Thyroid gland (tissue), 4 donors: Measurements from ENCODE around the gene ZNF615.

Source experiments
- CTCF ChIP-seq, 6 experiments: fragments of 200-600 bp in 3 of 6; fragments of 450-650 bp in 3 of 6; sonication (generic) in 3 of 6; IDR thresholded peaks; one replicate each; pipeline ENCODE4 v1.5.1; 2016 to 2019; ENCODE audit warnings: antibody characterized with exemption in 6 of 6, mild to moderate bottlenecking in 2 of 6, inconsistent platforms in 1 of 6, moderate library complexity in 1 of 6
- POLR2A ChIP-seq, 2 donors: fragments of 450-650 bp; IDR thresholded peaks; one replicate each; pipeline ENCODE4 v1.6.1; 2017; ENCODE audit warnings: antibody characterized with exemption in 2 of 2, mild to moderate bottlenecking in 2 of 2, moderate library complexity in 1 of 2

- TF ChIP-seq CTCF (IDR thresholded peaks at IDR 0.05) (no peak), POLR2A (IDR thresholded peaks at IDR 0.05) (no peak)
These were observed 36.4 kb downstream of the ZNF615 start for GRCh38 chr19:51971624-51972023.
